OCI-LY1 (cell line): Measurements from ENCODE around the gene KPNB1.

Source experiments
- H2AFZ ChIP-seq: fragments of 200-600 bp; sonication (generic), shearing (Covaris generic); 2 replicates; pipeline ENCODE4 v1.6.0; 2014; ENCODE audit warnings: antibody characterized with exemption, mild to moderate bottlenecking, low read length
- H3F3A ChIP-seq: fragments of 200-600 bp; sonication (generic), shearing (Covaris generic); 2 replicates; pipeline ENCODE4 v1.6.0; 2014; ENCODE audit warnings: mild to moderate bottlenecking, antibody characterized with exemption, low read length, moderate library complexity; ENCODE audit not compliant: insufficient read depth
- H3K27ac ChIP-seq: fragments of 200-600 bp; sonication (generic); 2 replicates; pipeline ENCODE4 v1.5.1; 2014; ENCODE audit warnings: low read length, mixed run types, mild to moderate bottlenecking, low read depth; ENCODE audit not compliant: poor library complexity, severe bottlenecking
- H3K27me3 ChIP-seq: fragments of 200-600 bp; sonication (generic); 2 replicates; pipeline ENCODE4 v1.6.0; 2014; ENCODE audit warnings: antibody characterized with exemption, mild to moderate bottlenecking, low read length, moderate library complexity; ENCODE audit not compliant: insufficient read depth
- H3K36me3 ChIP-seq: fragments of 200-600 bp; sonication (generic); 2 replicates; pipeline ENCODE4 v1.6.1; 2014; ENCODE audit warnings: mild to moderate bottlenecking, antibody characterized with exemption, low read length, moderate library complexity, mixed read lengths; ENCODE audit not compliant: insufficient read depth
- H3K4me1 ChIP-seq: fragments of 200-600 bp; sonication (generic); 2 replicates; pipeline ENCODE4 v1.5.1; 2014; ENCODE audit warnings: mild to moderate bottlenecking, low read length, moderate library complexity; ENCODE audit not compliant: insufficient read depth, severe bottlenecking
- H3K4me2 ChIP-seq: fragments of 200-600 bp; sonication (generic), shearing (Covaris generic); 2 replicates; pipeline ENCODE4 v1.6.1; 2014; ENCODE audit warnings: low read length
- H3K4me3 ChIP-seq: fragments of 200-600 bp; sonication (generic); 2 replicates; pipeline ENCODE4 v1.5.1; 2014; ENCODE audit warnings: low read length, low read depth, mild to moderate bottlenecking, mixed read lengths; ENCODE audit not compliant: poor library complexity, severe bottlenecking
- H3K79me2 ChIP-seq: fragments of 200-600 bp; shearing (Covaris generic); 2 replicates; pipeline ENCODE4 v1.6.1; 2016; ENCODE audit warnings: mixed run types, low read length, mixed read lengths; ENCODE audit not compliant: insufficient read depth
- H3K9ac ChIP-seq: fragments of 200-600 bp; sonication (generic), shearing (Covaris generic); 2 replicates; pipeline ENCODE4 v1.6.1; 2014; ENCODE audit warnings: mild to moderate bottlenecking, low read length, mixed read lengths
- H3K9me2 ChIP-seq: fragments of 200-600 bp; sonication (generic), shearing (Covaris generic); 2 replicates; pipeline ENCODE4 v1.6.1; 2014; ENCODE audit warnings: low read depth, mild to moderate bottlenecking, low read length, mixed read lengths
- H3K9me3 ChIP-seq: fragments of 200-600 bp; shearing (Covaris generic); 2 replicates; pipeline ENCODE4 v1.6.1; 2014; ENCODE audit warnings: low read length, mixed read lengths
- H4K20me1 ChIP-seq: fragments of 200-600 bp; sonication (generic), shearing (Covaris generic); 2 replicates; pipeline ENCODE4 v1.6.0; 2016; ENCODE audit warnings: mild to moderate bottlenecking, low read length; ENCODE audit not compliant: insufficient read depth
- CTCF ChIP-seq: fragments of 200-600 bp; sonication (generic), shearing (Covaris generic); IDR thresholded peaks from 2 replicates; pipeline ENCODE4 v1.5.1; 2017; ENCODE audit warnings: mild to moderate bottlenecking, antibody characterized with exemption, low read length, moderate library complexity, mixed read lengths
- EZH2 ChIP-seq: fragments of 200-600 bp; sonication (generic), shearing (Covaris generic); IDR thresholded peaks from 2 replicates; pipeline ENCODE4 v1.8.0; 2017; ENCODE audit warnings: borderline replicate concordance, mixed run types, mild to moderate bottlenecking, antibody characterized with exemption, low read length, moderate library complexity, mixed read lengths

The KPNB1 gene

GRCh38 chr17:47711366-47712099 is 61.8 kb downstream of the KPNB1 start:
- H3K9ac ChIP-seq = no peak overlapping the region
- no peaks in the 10 kb centered on the region for H3F3A ChIP-seq
- H3K79me2 ChIP-seq = no peaks in the 10 kb centered on the region
- TF ChIP-seq CTCF (no peak), EZH2 (no peak)
- peaks cover 6% of the 10 kb centered on the region for H3K4me1 ChIP-seq
- H3K27me3 ChIP-seq = peaks cover 7% of the 10 kb centered on the region
- peaks cover 25% of the 10 kb centered on the region for H3K36me3 ChIP-seq
- H3K4me3 ChIP-seq = no peak overlapping the region
- no peaks in the 10 kb centered on the region for H3K9me3 ChIP-seq
- no peak overlapping the region for H2AFZ ChIP-seq
- no peaks in the 10 kb centered on the region for H4K20me1 ChIP-seq
- no peaks in the 10 kb centered on the region for H3K9me2 ChIP-seq
- H3K27ac ChIP-seq = no peak overlapping the region
- no peak overlapping the region for H3K4me2 ChIP-seq

GRCh38 chr17:47712330-47713023 is 62.8 kb downstream of the KPNB1 start:
- Histone ChIP-seq H3K27me3 (peaks cover 7% of the 10 kb centered on the region), H3K9ac (no peak overlapping the region), H3K79me2 (no peaks in the 10 kb centered on the region), H3K27ac (no peak overlapping the region), H3K9me3 (no peaks in the 10 kb centered on the region), H3K4me1 (no peaks in the 10 kb centered on the region), H2AFZ (no peak overlapping the region), H3K36me3 (peaks cover 25% of the 10 kb centered on the region), H4K20me1 (no peaks in the 10 kb centered on the region), H3K4me2 (no peak overlapping the region), H3K9me2 (no peaks in the 10 kb centered on the region), H3K4me3 (no peak overlapping the region), H3F3A (no peaks in the 10 kb centered on the region)
- no peak for TF ChIP-seq EZH2
- no peak for TF ChIP-seq CTCF

- H3K4me1 ChIP-seq = no peaks in the 10 kb centered on the region
- peak; percentile 42; the same call in 1 of the 2 replicates for TF ChIP-seq CTCF
- TF ChIP-seq EZH2 = no peak
- H3F3A ChIP-seq = no peaks in the 10 kb centered on the region
- no peak overlapping the region for H3K4me3 ChIP-seq
- H3K27ac ChIP-seq = no peak overlapping the region
- no peak overlapping the region for H3K4me2 ChIP-seq
- H3K36me3 ChIP-seq = peaks cover 25% of the 10 kb centered on the region
- no peaks in the 10 kb centered on the region for H3K9me2 ChIP-seq
- no peak overlapping the region for H2AFZ ChIP-seq
- no peak overlapping the region for H3K9ac ChIP-seq
- H4K20me1 ChIP-seq = no peaks in the 10 kb centered on the region
- no peaks in the 10 kb centered on the region for H3K79me2 ChIP-seq
- H3K27me3 ChIP-seq = peaks cover 7% of the 10 kb centered on the region
- no peaks in the 10 kb centered on the region for H3K9me3 ChIP-seq
Observed at GRCh38 chr17:47713980-47714700, 64.4 kb downstream of the KPNB1 start.
